GM10266 (cell line): ENCODE data around the gene UNC93B1.

Experiments
- DNase-seq: peaks from one replicate; pipeline ENCODE4 v3.0.0; 2012; ENCODE audit errors: extremely low spot score
- CTCF ChIP-seq: IDR thresholded peaks from 2 replicates; pipeline ENCODE4 v1.5.1; 2012; ENCODE audit warnings: mild to moderate bottlenecking, low read depth; ENCODE audit not compliant: control insufficient read depth, insufficient read depth; ENCODE audit errors: missing control alignments

UNC93B1 gene

GRCh38 chr11:68014157-68014946, 10.5 kb upstream of the UNC93B1 start:
- TF ChIP-seq CTCF, result no peak
- DNase-seq, result no peak

- TF ChIP-seq CTCF, result no peak
- no peak for DNase-seq
These were observed 9.8 kb upstream of the UNC93B1 start for GRCh38 chr11:68013611-68014156.

GRCh38 chr11:68012843-68013610, 9.1 kb upstream of the UNC93B1 start:
- no peak for TF ChIP-seq CTCF
- DNase-seq, result no peak

GRCh38 chr11:68012044-68012842, 8.3 kb upstream of the UNC93B1 start:
- DNase-seq, result no peak
- TF ChIP-seq CTCF, result no peak

GRCh38 chr11:68011051-68011943, 7.4 kb upstream of the UNC93B1 start:
- no peak for TF ChIP-seq CTCF
- DNase-seq, result no peak
